ENCODE results near the gene SPARCL1.

DNA sequence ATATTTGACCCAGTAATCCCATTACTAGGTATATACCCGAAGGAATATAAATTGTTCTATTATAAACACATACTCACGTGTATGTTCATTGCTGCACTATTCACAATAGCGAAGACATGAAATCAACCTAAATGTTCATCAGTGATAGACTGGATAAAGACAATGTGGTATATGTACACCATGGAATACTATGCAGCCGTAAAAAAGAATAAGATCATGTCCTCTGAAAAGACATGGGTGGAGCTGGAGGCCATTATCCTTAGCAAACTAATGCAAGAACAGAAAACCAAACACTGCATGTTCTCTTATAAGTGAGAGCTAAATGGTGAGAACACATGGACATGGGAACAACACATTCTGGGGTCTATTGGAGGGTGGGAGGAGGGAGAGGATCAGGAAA is 70.3 kb downstream of the SPARCL1 start:
- TF ChIP-seq POLR2A (IDR thresholded peaks at IDR 0.05) = no peak
- TF ChIP-seq, protein P1, sequence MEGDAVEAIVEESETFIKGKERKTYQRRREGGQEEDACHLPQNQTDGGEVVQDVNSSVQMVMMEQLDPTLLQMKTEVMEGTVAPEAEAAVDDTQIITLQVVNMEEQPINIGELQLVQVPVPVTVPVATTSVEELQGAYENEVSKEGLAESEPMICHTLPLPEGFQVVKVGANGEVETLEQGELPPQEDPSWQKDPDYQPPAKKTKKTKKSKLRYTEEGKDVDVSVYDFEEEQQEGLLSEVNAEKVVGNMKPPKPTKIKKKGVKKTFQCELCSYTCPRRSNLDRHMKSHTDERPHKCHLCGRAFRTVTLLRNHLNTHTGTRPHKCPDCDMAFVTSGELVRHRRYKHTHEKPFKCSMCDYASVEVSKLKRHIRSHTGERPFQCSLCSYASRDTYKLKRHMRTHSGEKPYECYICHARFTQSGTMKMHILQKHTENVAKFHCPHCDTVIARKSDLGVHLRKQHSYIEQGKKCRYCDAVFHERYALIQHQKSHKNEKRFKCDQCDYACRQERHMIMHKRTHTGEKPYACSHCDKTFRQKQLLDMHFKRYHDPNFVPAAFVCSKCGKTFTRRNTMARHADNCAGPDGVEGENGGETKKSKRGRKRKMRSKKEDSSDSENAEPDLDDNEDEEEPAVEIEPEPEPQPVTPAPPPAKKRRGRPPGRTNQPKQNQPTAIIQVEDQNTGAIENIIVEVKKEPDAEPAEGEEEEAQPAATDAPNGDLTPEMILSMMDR (IDR thresholded peaks at IDR 0.05) = no peak
